Uterus (tissue), 4 donors: ENCODE data around the gene STK17A. TPM values are rescaled to one million over a fixed set of nuclear protein-coding genes. Genes with fewer than 3 reads are reported as not detected.

ENCODE experiments used
- DNase-seq, 2 donors: peaks; one replicate each; pipeline ENCODE4 v3.0.0-alpha.2; 2019 to 2020
- H3K27ac ChIP-seq, 2 donors: fragments of 200-600 bp; sonication (generic); 1 replicate in 1 of 2; 2 replicates in 1 of 2; pipeline ENCODE4 v1.5.1; 2016 to 2018
- H3K27me3 ChIP-seq, 2 donors: fragments of 200-600 bp; sonication (generic); one replicate each; pipeline ENCODE4 v1.5.1; 2018 to 2019; ENCODE audit warnings: control low read depth in 1 of 2
- H3K36me3 ChIP-seq, 2 donors: fragments of 200-600 bp; sonication (generic); one replicate each; pipeline ENCODE4 v1.5.1; 2019; ENCODE audit warnings: control low read depth in 1 of 2
- H3K4me1 ChIP-seq, 2 donors: fragments of 200-600 bp; sonication (generic); one replicate each; pipeline ENCODE4 v1.5.1; 2018 to 2019; ENCODE audit warnings: control low read depth in 1 of 2
- H3K4me3 ChIP-seq, 2 donors: fragments of 200-600 bp; sonication (generic); 1 replicate in 1 of 2; 2 replicates in 1 of 2; pipeline ENCODE4 v1.5.1; 2018 to 2019; ENCODE audit warnings: mild to moderate bottlenecking in 1 of 2
- H3K9me3 ChIP-seq, 2 donors: fragments of 200-600 bp; sonication (generic); one replicate each; pipeline ENCODE4 v1.5.1; 2019; ENCODE audit warnings: control low read depth in 1 of 2
- CTCF ChIP-seq, 4 experiments: fragments of 200-600 bp in 2 of 4; fragments of 450-650 bp in 2 of 4; sonication (generic) in 2 of 4; IDR thresholded peaks; one replicate each; pipeline ENCODE4 v1.5.1; 2016 to 2019; ENCODE audit warnings: antibody characterized with exemption in 4 of 4, mild to moderate bottlenecking in 2 of 4, moderate library complexity in 1 of 4
- POLR2A ChIP-seq, 2 donors: fragments of 450-650 bp; IDR thresholded peaks; one replicate each; pipeline ENCODE4 v1.6.1; 2016; ENCODE audit warnings: antibody characterized with exemption in 2 of 2, mild to moderate bottlenecking in 1 of 2, moderate library complexity in 1 of 2
- intact Hi-C: fragments of 100-400 bp; cut with DNase I; formaldehyde crosslinking; loops from one replicate; pipeline ENCODE4 v1.15.1; 2023; ENCODE audit warnings: low total_unique reads
- total RNA-seq, 4 donors: library from RNA; depleted of rRNA in 3 of 4; stranded (reverse); fragments of >200 nt in 3 of 4; gene quantifications; one replicate each; pipeline versions ENCODE4 v1.1.0 to v1.2.4, GENCODE V29; 2014 to 2023
- donor health status: DM: yes; HTN: yes; CAD: no.

STK17A gene
- total RNA-seq, 4 donors from 2014 or later = 2.3 to 25.2 (median 7.5) TPM

DNA sequence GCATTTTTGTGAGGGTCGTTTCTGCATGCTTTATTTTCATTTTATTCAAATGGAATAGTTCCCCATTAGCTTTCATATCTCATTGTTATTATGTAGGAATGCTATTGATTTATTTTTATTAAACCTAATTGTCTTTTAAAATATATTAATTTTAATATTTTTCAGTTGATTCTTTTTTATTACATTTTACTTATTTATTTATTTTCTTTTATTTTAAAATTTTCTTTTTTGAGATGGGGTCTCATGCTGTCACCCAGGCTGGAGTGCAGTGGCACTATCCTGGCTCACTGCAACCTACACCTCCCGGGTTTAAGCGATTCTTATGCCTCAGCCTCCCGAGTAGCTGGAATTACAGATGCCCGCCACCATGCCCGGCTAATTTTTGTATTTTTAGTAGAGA is 7.4 kb upstream of the STK17A start:
- Histone ChIP-seq H3K27me3 (no peaks in the 10 kb centered on the region), H3K4me3 (no peak overlapping the region), H3K4me1 (no peaks in the 10 kb centered on the region), H3K9me3 (no peaks in the 10 kb centered on the region), H3K27ac (no peak overlapping the region), H3K36me3 (no peaks in the 10 kb centered on the region)
- DNase-seq = no peak
- TF ChIP-seq CTCF (IDR thresholded peaks at IDR 0.05) (no peak), POLR2A (IDR thresholded peaks at IDR 0.05) (no peak)
- intact Hi-C loops = no loop called here

- no peak for TF ChIP-seq CTCF (IDR thresholded peaks at IDR 0.05)
- no peak for TF ChIP-seq POLR2A (IDR thresholded peaks at IDR 0.05)
- DNase-seq = no peak
- Histone ChIP-seq H3K9me3 (no peaks in the 10 kb centered on the region), H3K4me1 (no peaks in the 10 kb centered on the region), H3K27ac (no peak overlapping the region), H3K27me3 (no peaks in the 10 kb centered on the region), H3K36me3 (no peaks in the 10 kb centered on the region), H3K4me3 (no peak overlapping the region)
- intact Hi-C loops = no loop called here
Observed at GRCh38 chr7:43576241-43576640, 6.7 kb upstream of the STK17A start.

DNA sequence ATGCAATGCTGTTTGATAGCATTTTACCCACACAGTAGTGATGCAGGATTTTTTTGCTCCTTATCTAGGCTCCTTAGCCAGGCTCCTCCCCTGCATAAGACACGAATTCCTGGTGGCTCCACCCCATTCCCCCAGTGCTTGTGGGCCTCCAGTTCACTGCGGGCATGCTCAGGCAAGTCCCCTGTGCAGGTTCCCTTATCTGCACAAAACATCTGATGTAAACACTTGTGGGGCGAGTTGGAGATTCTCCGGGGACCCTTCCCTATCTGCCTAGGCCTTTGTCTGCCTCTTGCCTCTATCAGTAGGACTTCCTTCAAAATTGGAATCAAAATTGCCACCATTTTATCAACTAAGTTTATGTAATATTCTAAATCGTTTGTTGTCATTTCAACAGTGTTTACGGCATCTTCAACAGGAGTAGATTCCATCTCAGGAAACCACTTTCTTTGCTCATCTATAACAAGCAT is 5.4 kb upstream of the STK17A start:
- no peaks in the 10 kb centered on the region for H3K9me3 ChIP-seq
- no peaks in the 10 kb centered on the region for H3K27me3 ChIP-seq
- H3K36me3 ChIP-seq = no peaks in the 10 kb centered on the region
- H3K4me3 ChIP-seq = no peak overlapping the region
- H3K4me1 ChIP-seq = no peaks in the 10 kb centered on the region
- H3K27ac ChIP-seq = no peak overlapping the region
- intact Hi-C loops = no loop called here
- TF ChIP-seq POLR2A (IDR thresholded peaks at IDR 0.05) (no peak), CTCF (IDR thresholded peaks at IDR 0.05) (no peak)
- no peak for DNase-seq

DNA sequence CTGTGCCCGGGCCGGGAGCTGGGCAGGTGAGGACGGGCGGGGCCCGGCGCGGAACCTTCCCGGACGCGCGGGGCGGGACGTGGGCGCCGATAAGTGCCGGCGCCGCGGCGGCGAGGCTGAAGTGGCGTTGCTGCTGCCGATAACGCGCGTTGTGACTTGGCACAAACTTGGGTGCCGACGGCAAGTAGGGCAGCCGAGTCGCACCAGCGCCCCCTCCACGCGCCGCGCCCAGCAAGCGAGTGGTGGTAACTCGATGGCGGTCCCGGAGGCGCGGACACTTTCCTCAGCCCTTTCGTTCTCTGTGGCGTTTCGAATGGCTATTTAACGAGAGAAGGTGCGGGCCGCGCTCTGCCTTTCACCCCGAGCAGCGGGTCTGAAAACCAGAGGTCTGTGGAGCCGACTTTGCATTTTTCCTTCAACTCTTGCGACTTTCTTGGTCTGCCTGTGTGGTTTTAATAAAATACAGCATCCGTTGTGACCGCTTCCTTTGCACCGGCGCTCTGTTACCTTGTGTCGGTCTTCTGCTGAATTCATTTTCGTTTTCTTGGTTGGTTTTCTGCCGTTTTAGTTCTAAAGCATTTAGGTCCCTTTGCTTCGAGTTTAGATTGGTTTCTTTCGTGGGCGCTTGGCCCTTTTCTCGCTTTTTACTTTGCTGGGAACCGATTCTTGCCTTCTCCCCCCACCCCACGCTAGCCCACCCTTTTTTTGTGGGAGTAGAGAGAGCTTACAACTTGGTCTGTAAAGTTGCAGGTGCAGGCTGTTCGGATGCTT is 701 bp downstream of the STK17A start:
- peak; percentile 59 for DNase-seq
- intact Hi-C loops = loop anchor here (5.0 to 10.0 kb wide), 2 partner anchors 139 to 251 kb away; no protein-coding TSS in a partner anchor

More for the DNA sequence above, 701 bp downstream of the STK17A start:
- TF ChIP-seq CTCF (IDR thresholded peaks at IDR 0.05) = no peak
- TF ChIP-seq POLR2A (IDR thresholded peaks at IDR 0.05) = no peak
- peak overlapping the region; percentile 90 to 91 for H3K27ac ChIP-seq
- H3K36me3 ChIP-seq = no peaks in the 10 kb centered on the region
- H3K9me3 ChIP-seq = no peaks in the 10 kb centered on the region
- peak overlapping the region; percentile 65 to 70 for H3K4me3 ChIP-seq
- no peaks in the 10 kb centered on the region for H3K4me1 ChIP-seq
- no peaks in the 10 kb centered on the region for H3K27me3 ChIP-seq
